Stimulated activated CD8-positive, alpha-beta memory T cell treated with anti-CD3 and anti-CD28 coated beads, Interleukin-7, amount 100 ng/mL, for 48 hours (primary cell): ENCODE data around the gene TAS2R41.

ENCODE experiments used
- DNase-seq, 2 donors: peaks; one replicate each; pipeline ENCODE4 v3.0.0-alpha.2; 2020; ENCODE audit warnings: low read depth in 1 of 2; ENCODE audit errors: extremely low read depth in 1 of 2

TAS2R41 gene

DNA sequence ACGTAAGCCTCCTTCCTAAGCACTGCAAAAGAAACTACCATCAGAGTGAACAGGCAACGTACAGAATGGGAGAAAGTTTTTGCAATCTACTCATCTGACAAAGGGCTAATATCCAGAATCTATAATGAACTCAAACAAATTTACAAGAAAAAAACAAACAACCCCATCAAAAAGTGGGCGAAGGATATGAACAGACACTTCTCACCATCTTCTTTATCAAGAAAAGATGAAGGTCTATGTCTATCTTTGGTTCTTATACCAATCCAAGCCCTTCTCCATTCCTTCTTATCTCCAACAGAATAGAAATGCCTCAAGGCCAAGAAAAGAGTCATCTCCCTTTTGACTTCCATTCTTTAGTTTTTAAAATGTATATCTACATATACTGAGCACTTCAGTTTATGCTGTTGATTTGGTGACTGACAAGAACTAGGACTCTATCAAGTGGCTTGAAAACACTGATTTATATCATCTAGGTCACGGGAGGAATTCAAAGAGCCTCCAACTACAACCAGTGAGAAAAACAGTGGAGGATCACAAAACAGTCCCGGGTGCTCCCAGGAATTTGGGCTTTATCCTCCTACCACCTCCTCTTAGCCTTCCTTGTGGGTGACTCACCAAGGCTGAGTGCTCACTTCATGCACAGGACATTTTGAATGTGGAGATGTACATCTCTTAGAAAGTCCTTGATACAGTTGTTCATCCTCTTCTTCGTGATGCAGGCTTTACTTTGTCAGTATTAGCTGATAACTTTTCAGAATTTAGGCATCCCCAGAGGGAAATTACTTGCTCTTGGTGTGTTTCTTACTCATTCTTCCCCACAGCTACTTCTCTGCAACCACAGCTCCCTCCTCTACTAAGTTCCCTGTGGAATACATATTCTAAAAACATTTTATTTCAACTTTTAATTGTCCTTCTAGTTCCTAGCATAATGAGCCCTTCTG, 15.4 kb downstream of the TAS2R41 start:
- no peak for DNase-seq

DNA sequence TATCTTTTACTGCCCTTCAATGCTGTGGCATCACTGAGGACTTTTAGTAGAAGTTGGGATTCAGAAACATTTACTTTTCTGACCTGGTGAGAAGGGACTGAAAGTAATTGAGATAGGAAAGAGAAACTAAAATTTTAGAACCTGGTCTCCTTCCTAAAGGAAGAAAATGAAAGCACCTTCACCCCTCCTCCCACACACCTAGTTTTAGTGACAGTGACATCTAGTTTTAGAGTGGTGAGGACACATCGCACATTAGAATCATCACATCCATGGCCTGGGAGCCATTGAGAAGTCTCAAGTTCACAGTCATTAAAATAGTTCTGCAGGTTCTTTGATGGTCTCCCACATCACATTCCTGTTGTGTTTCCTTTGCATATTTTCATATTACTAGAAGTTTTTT, 16.1 kb downstream of the TAS2R41 start:
- DNase-seq = no peak

DNA sequence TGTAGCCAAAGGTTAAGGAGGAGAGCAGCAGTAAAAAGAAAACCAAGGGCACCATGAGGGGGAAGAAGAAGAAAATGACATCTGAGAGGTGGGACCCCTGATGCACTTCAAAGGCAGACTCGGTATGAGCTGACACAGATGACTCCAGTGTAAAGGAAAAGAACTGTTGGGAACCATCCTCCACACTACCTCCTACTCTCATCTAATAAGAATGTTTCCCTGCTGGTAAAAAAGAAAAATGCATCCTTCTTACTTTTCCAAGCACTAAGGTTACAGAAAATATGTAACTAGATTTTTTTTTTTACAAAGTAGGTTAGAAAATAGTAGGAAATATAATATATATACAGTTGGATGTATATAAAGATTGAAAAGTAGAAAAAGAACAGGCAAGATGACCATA, 16.9 kb downstream of the TAS2R41 start:
- no peak for DNase-seq

DNA sequence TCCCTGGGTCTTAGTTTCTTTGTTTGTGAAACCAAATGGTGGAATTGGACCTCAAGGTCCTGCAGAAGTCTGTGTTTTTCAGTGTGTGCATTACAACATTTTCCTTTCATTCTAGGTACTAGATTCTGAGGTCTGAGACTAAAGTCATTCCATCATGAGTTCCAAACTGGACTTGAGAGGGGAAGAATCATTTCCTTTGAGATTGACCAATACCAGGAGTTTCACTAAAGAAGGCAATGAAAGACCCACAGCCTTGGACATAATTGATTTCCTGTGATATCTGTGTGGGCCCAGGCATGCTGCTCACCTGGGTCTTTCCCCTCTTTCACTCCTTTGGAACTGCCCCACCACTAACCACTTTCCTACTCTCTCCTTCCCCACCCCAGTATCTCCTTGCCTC, 18.2 kb downstream of the TAS2R41 start:
- DNase-seq = no peak

DNA sequence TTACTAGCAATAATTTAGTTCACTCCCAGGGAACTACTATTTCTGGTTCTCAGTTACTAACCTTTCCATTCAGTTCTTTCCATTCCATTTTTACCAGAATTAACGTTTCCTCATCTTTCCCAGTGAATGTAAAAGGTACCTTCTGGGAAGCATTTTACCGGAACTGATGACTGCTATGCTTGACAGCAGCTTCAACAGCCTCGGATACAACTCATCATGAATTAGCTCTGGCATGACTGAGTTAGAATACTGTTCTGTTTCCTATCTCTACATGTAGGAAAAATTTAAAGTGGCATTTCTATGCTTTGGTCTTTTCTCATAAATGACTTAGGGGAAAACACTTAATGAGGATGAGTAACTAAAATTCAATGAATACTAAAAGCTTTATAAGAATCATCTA, 18.6 kb downstream of the TAS2R41 start:
- no peak for DNase-seq

DNA sequence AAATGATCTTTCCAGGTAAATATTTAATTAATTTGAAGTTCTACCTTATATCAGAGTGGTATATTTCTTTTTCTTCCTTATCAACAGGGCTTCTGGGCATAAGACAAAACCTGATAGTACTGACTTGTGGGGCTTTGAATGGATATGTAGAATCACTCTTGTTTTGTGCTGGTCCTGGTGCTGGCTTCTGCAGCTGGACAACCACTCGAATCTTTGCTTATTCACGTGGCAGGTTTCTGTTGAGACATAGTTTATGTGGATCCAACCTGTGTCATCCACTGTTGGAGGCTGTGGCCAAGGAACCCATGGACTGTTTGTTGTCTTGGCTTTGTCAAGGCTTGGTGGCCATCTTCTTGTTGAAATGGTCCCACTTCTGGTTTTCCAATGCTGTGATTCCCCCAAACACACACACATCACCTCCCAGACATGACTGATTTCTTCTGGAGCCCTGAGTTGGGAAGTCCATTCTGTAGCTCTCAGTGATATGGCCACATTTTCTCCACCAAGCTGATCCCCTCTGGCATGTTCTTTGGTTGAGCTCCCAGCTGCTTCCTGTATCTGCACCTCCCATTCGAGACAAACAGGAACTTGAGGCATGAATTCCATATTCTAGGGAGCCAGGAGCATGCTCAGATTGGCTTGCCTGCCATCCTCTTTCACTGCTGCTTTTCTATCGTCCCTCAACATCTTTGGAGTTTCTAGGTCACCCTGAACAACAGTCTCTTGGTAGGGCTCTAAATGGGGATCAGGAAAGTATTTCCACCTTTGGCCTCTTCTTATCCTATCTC, 19.5 kb downstream of the TAS2R41 start:
- no peak for DNase-seq

DNA sequence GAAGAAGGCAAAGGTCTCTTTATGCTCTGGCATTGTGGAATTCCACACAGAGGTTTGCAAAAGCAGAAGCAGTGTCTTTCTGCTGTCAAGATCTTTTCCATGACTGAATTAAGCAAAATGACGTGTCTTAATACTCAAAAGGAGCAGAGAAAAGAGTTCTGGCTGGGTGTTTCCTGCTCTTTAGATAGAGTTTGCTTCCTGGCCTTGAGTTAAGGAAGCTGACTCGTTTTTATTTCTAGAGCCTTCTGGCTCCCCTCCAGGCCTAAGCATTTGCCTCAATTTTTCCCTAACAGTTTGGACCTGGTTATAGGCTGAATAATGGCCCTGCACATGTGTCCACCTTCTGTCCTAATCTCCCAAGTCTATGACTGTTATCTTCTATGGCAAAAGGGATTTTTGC, 21.6 kb downstream of the TAS2R41 start:
- no peak for DNase-seq

DNA sequence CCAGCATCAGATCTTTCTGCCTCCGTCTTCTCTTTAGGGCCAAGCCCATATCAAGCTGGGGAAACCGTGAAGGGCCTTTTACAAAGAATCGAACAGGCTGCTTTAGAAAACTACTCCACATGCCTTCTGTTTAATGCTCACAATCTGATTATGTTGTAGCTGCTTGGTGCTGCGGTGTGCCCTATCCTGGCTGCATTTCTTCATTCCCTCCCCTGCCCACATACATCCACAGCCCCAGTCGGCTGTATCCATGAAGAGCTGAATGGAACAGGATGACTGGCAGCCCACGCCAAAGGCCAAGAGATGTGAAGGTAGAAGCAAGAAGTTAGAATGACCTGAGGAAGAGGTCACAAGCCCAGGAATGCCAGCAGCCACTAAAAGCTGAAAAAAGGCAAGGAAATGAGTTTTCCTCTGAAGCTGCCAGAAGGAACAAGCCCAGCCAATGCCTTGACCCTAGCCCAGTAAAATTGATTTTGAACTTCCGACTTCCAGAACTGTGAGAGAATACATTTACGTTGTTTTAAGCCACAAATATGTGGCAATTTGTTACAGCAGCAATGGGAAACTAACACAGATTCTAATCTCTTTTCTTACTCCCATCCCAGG, 22.2 kb downstream of the TAS2R41 start:
- DNase-seq = no peak

DNA sequence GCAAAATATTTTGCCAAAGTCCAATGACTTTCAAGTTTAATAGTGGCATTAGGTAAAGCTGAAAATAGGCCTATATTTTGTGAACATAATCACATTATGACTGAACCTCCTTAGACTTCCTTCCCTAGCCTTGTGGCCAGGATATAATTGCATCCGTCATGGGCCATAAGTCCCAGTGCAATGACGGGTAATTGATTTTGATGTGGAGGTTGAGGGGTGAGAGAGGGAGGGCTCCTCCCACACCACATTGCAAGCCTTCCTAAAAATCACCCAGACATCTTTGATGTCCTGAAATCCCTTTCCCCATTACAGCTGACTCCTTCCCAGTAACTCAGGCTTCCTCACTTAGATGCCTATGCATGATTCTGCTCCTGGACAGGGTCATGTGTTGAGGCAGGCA, 25.6 kb downstream of the TAS2R41 start:
- no peak for DNase-seq

DNA sequence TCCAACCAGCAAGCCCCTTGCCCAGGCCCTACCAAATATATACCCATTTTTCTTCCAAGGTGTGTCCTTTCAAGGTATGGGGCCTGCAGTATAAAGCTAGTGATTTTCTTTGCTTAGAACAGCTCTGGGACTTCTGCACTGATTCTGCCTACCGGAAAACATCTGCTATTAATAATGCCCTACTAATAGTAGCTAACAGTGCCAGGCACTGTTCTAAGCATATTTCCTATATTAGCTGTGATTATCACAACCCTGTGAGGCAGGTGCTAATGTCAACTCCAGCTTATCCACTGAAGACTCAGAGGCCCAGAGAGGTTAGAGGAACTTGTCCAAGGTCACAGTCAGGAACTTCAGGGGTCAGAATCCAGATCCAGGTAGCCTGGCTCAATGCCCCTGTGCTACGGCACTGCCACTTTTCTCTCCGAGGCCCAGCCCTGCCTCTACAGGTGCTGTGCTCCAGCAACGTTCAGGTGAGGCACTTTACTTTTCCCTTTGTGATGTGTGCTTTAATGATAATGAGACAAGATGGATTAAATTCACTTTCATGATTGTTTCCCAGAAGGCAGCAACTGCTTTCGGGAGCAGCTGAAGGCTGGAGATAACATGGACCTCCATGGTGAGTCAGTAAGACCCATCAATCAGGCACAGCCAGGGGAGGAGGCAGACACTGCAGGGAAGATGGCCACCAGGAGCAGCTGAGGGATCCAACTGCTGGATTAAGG, 26.7 kb downstream of the TAS2R41 start:
- DNase-seq = no peak

DNA sequence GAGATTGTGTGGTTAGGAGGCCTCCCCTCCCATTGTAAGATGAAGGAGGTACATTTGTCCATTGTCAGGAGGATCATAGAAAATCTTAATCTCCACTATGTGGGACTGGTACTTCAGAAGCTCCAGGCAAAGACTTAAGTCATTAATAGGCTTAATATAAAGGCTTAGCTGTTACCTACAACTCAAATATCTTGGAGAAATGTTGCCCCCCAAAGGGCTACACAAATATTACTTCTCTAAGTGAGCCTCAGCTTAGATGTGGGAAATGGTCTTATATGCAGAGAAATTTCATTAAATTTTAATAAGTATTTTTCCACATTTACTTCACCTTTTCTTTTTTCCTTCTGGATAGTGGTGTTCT, 27.2 kb downstream of the TAS2R41 start:
- no peak for DNase-seq

DNA sequence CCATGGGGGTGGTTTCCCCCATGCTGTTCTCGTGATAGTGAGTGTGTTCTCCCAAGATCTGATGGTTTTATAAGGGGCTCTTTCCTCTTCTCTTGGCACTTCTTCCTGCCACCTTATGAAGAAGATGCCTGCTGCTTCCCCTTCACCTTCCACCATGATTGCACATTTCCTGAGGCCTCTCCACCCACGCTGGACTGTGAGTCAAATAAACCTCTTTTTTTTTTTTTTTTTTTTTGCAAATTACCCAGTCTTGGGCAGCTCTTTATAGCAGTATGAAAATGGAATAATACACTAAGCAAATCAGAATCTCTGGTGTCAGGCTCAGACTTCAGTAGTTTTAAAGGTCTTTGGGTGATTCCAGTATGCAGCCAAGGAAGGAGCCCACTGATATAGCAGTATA, 28.2 kb downstream of the TAS2R41 start:
- DNase-seq = no peak

DNA sequence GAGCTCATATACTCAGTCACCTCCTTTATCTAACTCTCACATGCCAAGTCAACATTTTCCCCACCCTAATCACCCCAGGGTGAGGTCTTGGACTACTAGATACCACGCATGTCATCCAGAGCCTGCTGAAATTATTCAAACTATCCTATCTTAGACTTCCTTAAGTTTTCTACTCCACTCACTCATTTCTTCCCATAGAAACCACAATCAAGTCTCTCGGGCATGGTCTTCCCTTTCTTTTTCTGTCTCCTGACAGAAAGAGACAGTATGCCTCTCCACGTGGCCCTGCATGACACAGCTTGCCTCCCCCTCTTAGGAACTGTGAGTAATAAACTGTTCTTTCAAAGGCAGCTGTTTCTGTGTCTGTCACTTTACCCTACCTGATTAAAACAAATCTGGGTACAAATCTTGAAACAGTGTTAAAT, 29.4 kb downstream of the TAS2R41 start:
- DNase-seq = no peak

DNA sequence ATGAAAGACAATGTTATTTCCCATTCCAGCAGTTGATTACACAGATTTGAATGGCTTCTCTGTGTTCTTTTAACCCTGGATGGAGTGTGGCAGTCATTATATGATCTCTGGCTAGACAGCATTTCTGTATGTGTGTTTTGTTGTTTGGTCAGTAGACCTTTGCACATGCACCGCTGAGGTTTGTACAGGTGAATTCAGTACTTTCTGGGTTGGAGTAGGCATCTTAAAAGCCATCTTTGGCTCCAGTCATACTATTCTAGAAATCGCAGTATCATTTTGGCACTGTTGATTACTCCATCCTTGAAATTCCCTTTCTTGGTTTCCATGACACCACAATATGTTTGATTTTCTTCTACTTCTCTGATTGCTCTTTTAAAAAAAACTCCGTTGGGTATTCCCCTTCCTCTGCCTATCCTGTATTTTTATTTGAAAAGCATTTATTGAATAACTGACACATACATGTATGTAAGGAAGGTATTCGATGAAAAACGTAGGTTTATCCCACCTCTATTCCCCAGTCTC, 29.9 kb downstream of the TAS2R41 start:
- no peak for DNase-seq

DNA sequence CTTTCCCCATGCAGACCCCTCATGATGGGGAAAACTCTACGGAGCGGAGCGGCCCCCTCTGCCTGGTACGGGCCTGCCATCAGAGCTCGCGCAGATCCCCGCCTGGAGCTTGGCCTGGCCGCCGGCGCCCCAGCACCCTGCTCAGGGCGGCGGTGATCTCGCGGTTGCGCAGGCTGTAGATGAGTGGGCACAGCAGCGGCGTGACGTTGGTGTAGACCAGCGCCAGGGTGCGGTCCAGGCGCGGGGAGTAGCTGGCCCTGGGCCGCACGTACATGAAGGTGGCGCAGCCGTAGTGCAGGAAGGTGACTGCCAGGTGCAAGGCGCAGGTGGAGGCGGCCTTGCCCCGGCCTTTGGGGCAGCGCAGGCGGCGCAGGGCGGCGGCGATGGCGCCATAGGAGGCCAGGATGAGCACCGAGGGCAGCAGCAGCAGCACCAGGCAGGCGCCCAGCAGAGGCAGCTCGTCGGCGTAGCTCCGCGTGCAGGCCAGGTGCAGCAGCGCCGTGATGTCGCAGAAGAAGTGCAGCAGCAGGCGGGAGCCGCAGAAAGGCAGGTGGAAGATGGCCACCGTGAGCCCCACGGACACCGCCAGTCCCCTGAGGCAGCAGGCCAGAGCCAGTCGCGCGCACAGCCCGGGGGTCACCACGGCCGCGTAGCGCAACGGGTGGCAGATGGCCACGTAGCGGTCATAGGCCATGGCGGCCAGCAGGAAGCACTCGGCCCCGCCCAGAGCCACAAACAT, 33.4 kb downstream of the TAS2R41 start:
- no peak for DNase-seq

DNA sequence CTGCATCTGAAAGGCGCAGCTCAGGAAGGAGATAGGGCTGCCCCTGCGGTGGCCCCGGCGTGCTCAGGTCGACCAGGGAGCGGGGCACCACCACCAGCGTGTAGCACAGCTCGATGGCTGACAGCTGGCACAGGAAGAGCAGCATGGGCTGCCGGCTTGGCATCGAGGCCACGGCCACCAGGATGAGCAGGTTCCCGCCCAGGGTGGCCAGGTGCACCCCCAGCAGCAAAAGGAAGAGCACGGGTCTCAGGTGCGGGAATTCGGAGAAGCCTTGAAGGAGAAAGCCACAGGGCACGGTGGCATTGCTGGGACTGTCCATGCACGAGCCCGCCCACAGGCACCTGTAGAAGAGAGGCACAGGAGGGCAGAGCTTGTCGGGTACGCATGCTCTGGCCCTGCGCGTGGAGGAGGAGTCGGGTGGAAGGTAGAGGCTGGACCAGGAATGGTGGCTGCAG, 33.9 kb downstream of the TAS2R41 start:
- no peak for DNase-seq

DNA sequence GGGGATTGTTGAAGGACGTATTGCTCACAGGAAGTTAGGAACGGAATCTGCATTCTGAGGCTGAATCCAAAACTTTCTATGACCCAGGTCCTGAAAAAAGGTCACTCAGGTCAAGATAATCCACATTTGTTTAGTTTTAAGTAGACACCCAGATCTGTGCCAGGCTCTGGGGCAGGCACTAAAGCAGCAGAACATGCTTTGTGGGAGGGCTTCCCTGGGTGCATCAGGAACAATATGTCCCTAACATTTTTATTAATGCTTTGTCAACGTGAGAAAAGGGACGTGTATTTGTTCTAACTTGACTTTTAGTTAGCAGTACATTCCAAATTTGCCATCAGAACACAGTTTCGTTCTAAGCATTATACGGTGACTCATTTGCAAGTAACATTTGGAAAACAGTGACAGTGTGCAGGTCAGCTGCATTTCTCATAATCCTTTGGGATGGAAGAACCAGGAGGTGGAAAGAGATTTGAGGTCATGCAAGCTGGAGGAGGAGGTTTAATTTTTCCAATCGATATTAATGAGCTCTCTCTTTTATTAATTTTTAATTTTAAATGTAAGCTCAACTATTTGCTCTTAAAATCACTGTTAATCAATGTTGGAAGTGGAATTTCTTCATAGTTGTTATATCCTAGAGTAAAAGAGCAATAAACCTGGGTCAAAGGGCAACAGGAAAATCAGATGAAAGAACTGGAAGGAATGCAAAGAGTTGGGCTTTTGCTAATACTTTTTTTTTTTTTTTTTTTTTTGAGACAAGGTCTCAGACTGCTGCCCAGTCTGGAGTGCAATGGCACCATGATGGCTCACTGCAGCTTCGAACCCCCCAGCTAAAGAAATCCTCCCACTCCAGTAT, 35.0 kb downstream of the TAS2R41 start:
- DNase-seq = no peak

DNA sequence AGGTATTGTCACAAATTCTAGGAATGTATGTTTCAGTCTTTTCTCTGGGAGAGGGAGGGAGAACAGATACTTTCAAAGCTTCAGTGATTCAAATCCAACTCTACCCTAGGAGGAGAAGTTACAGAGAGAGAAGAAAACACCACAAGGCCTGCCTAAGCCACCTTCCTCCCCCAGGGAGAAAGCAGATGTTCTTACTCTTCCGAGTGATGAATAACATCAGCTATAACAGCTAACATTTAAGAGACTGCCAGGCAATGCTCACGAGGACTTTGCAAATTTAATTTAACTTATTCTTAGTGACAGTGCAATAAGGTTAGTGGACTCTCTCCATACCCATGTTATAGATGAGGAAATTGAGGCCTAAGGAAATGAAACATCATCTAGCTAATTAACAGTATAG, 36.8 kb downstream of the TAS2R41 start:
- no peak for DNase-seq
